CD4-positive, alpha-beta memory T cell (primary cell): ENCODE measurements around the gene FLT3LG. TPM values are rescaled to one million over a fixed set of nuclear protein-coding genes. Genes with fewer than 3 reads are reported as not detected.
A peak's percentile ranks its signal among the peaks of the same experiment; 100 is the strongest.

Experiments used
- CTCF ChIA-PET: fragments of 350-600 bp; sonication (Branson Sonifier 250); formaldehyde crosslinking; loops from one replicate; lab custom pipeline; 2021; ENCODE audit warnings: inconsistent platforms; ENCODE audit not compliant: partially characterized antibody; lab: Charles Lee
- POLR2A ChIA-PET: fragments of 350-600 bp; sonication (Branson Sonifier 250); formaldehyde crosslinking; loops from one replicate; lab custom pipeline; 2021; ENCODE audit not compliant: partially characterized antibody; lab: Charles Lee
- DNase-seq, 5 donors: peaks; one replicate each; pipeline versions ENCODE4 v3.0.0 to v3.0.0-alpha.2; 2020 to 2022; ENCODE audit warnings: mixed read lengths in 1 of 5
- H3K27ac ChIP-seq: one replicate; pipeline ENCODE4 v1.7.0; 2013; ENCODE audit warnings: low read depth, low read length
- H3K27me3 ChIP-seq: 2 replicates; pipeline ENCODE4 v1.7.0; 2013; ENCODE audit warnings: mild to moderate bottlenecking, low read length, moderate library complexity; ENCODE audit not compliant: insufficient read depth
- H3K36me3 ChIP-seq: 2 replicates; pipeline ENCODE4 v1.7.0; 2013; ENCODE audit warnings: mild to moderate bottlenecking, low read length, moderate library complexity; ENCODE audit not compliant: insufficient read depth
- H3K4me1 ChIP-seq: 2 replicates; pipeline ENCODE4 v1.7.0; 2013; ENCODE audit warnings: mild to moderate bottlenecking, low read length, moderate library complexity; ENCODE audit not compliant: insufficient read depth
- H3K4me3 ChIP-seq, 2 donors: one replicate each; pipeline ENCODE4 v1.7.0; 2013; ENCODE audit warnings: low read length in 2 of 2, mild to moderate bottlenecking in 1 of 2
- H3K9me3 ChIP-seq, 2 donors: one replicate each; pipeline ENCODE4 v1.7.0; 2013; ENCODE audit warnings: low read length in 2 of 2, control low read depth in 1 of 2; ENCODE audit not compliant: control insufficient read depth in 1 of 2
- H3K27ac Mint-ChIP-seq, 7 donors: one replicate each; pipeline ENCODE4 v1.8.0; 2020 to 2021; ENCODE audit warnings: mixed read lengths in 7 of 7, mild to moderate bottlenecking in 6 of 7, inconsistent platforms in 3 of 7, moderate library complexity in 3 of 7
- H3K27me3 Mint-ChIP-seq, 2 donors: one replicate each; pipeline ENCODE4 v1.8.0; 2020 to 2021; ENCODE audit warnings: mixed read lengths in 2 of 2
- H3K36me3 Mint-ChIP-seq, 2 donors: one replicate each; pipeline ENCODE4 v1.8.0; 2020 to 2021; ENCODE audit warnings: mixed read lengths in 2 of 2, inconsistent platforms in 1 of 2, mild to moderate bottlenecking in 1 of 2
- H3K4me1 Mint-ChIP-seq, 4 donors: one replicate each; pipeline ENCODE4 v1.8.0; 2020 to 2021; ENCODE audit warnings: mixed read lengths in 4 of 4, mild to moderate bottlenecking in 1 of 4
- H3K4me3 Mint-ChIP-seq, 8 donors: one replicate each; pipeline ENCODE4 v1.8.0; 2020 to 2021; ENCODE audit warnings: mixed read lengths in 8 of 8, mild to moderate bottlenecking in 7 of 8, moderate library complexity in 6 of 8, inconsistent platforms in 3 of 8
- H3K9me3 Mint-ChIP-seq, 8 donors: one replicate each; pipeline ENCODE4 v1.8.0; 2020 to 2021; ENCODE audit warnings: mixed read lengths in 8 of 8, mild to moderate bottlenecking in 5 of 8, inconsistent platforms in 3 of 8, moderate library complexity in 1 of 8
- intact Hi-C: fragments of 100-400 bp; cut with micrococcal nuclease; formaldehyde crosslinking; loops from one replicate; pipeline ENCODE4 v1.15.1; 2023
- polyA plus RNA-seq, 2 donors: library from polyadenylated mRNA; unstranded; fragments of 300-500 nt; fragmentation: Illumina TruSeq; gene quantifications; one replicate each; pipeline ENCODE4 v1.2.3, GENCODE V29; 2021
- total RNA-seq, 2 experiments: library from RNA; stranded (reverse); gene quantifications; one replicate each; pipeline ENCODE4 v1.2.3, GENCODE V29; 2021

The FLT3LG gene
- total and polyA plus RNA-seq, 4 experiments from 2014 or later, result 114 to 252 (median 130) TPM

DNA sequence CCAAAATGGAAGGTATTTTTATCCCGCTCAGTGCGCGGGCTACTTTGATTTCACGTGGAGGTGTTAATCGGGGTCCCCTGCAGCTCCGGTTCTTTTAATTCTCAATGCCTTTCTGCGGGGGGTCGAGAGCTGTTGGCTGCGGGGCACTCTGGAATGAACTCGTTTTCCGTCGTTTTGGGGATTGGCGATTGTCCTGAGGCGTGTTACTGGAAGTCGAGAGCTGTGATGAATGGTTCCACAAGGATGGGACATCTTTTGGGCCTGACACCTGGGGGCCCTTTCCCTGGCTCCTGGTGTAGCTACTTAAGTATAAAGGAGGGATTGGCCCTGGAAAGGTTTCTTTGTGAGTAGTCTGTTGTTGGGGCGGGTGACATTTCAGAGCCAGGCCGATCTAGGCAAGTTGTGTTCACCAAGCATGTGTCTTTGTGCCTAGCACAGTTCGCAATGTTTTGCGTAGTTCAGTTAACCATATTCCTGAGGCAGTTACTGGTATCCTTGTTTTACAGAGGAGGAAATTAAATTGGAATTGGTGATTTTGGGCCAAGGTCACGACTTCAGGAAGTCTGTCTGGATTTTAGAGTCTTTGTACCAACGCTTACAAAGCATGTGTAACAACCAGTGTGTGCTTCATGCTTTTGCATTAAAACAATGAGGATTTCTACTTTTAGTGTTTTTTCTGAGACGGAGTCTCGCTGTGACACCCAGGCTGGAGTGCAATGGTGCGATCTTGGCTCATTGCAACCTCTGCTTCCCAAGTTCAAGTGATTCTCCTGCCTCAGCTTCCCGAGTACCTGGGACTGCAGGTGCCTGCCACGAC is 14.2 kb downstream of the FLT3LG start:
- H3K4me3 Mint-ChIP-seq, result peak overlapping the region; percentile 94 to 100 (median 98)
- Histone ChIP-seq H3K36me3 (peaks cover 49% of the 10 kb centered on the region), H3K4me3 (peak overlapping the region; percentile 98 to 99), H3K27me3 (no peaks in the 10 kb centered on the region), H3K4me1 (peaks cover 47% of the 10 kb centered on the region), H3K27ac (peak overlapping the region; percentile 85), H3K9me3 (no peaks in the 10 kb centered on the region)
- H3K27me3 Mint-ChIP-seq, result no peaks in the 10 kb centered on the region
- peaks cover 57 to 79% of the 10 kb centered on the region in 2 donors for H3K36me3 Mint-ChIP-seq
- H3K27ac Mint-ChIP-seq, result peak overlapping the region; percentile 95 to 98 (median 98)
- peaks cover 26 to 63% (median 44%) of the 10 kb centered on the region in 4 donors for H3K4me1 Mint-ChIP-seq
- CTCF ChIA-PET, result interaction anchor here (1.2 to 2.9 kb wide), 4 partner anchors 10 to 19 kb away, joined by 4 to 11 read pairs (median 10); partner anchors contain the start of gene FLT3LG
- peaks cover 0 to 16% (median under 1%) of the 10 kb centered on the region in 8 donors for H3K9me3 Mint-ChIP-seq
- intact Hi-C loops, result no loop called here
- DNase-seq, result peak in 1 of 5 donors; percentile 31
- POLR2A ChIA-PET, result interaction anchor here (0.6 to 4.5 kb wide), 37 partner anchors 11 to 388 kb away, joined by 3 to 79 read pairs (median 5); partner anchors contain the start of genes ALDH16A1, BCL2L12, CD37 and FCGRT

DNA sequence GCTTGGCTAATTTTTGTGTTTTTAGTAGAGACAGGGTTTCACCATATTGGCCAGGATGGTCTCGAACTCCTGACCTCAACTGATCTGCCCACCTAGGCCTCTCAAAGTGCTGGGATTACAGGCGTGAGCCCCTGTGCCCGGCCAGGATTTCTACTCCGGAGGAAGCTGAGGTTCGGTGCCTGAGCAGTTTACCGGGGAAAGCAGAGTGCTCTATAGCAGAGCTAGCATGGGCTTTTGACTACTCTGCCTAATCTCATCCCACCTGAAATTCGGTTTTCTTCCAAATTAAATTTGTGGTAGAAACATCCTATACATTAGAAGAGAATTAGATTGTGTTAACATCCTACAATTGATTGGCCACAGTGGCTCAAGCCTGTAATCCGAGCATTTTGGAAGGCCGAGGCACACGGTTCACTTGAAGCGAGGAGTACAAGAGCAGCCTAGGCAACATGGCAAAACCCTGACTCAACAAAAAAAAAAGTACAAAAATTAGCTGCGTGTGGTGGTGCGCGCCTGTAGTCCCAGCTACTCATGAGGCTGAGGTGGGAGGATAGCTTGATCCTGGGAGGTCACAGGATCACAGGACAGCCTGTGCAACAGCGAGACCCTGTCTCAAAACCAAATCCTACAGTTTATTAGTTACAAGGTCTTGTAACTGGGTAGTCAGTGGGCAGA is 15.0 kb downstream of the FLT3LG start:
- Mint-ChIP-seq H3K27ac (peak overlapping the region; percentile 95 to 98 (median 98)), H3K36me3 (peaks cover 57 to 74% of the 10 kb centered on the region in 2 donors), H3K9me3 (peaks cover 0 to 17% (median under 1%) of the 10 kb centered on the region in 8 donors), H3K27me3 (no peaks in the 10 kb centered on the region), H3K4me1 (peaks cover 25 to 68% (median 47%) of the 10 kb centered on the region in 4 donors), H3K4me3 (peak overlapping the region; percentile 94 to 100 (median 98))
- peaks cover 51% of the 10 kb centered on the region for H3K4me1 ChIP-seq
- ChIA-PET CTCF (interaction anchor here (0.5 to 2.9 kb wide), 8 partner anchors 10 to 151 kb away, joined by 3 to 11 read pairs (median 4); partner anchors contain the start of genes FLT3LG and RRAS), POLR2A (interaction anchor here (0.6 to 4.5 kb wide), 18 partner anchors 12 to 187 kb away, joined by 3 to 79 read pairs (median 6); partner anchors contain the start of genes ALDH16A1, FLT3LG, NOSIP and PIH1D1)
- DNase-seq, result peak in 1 of 5 donors; percentile 31
- H3K36me3 ChIP-seq, result peaks cover 49% of the 10 kb centered on the region
- H3K4me3 ChIP-seq, result peak overlapping the region; percentile 98 to 99
- H3K9me3 ChIP-seq, result no peaks in the 10 kb centered on the region
- H3K27ac ChIP-seq, result peak overlapping the region; percentile 85
- no peaks in the 10 kb centered on the region for H3K27me3 ChIP-seq
- intact Hi-C loops, result no loop called here

DNA sequence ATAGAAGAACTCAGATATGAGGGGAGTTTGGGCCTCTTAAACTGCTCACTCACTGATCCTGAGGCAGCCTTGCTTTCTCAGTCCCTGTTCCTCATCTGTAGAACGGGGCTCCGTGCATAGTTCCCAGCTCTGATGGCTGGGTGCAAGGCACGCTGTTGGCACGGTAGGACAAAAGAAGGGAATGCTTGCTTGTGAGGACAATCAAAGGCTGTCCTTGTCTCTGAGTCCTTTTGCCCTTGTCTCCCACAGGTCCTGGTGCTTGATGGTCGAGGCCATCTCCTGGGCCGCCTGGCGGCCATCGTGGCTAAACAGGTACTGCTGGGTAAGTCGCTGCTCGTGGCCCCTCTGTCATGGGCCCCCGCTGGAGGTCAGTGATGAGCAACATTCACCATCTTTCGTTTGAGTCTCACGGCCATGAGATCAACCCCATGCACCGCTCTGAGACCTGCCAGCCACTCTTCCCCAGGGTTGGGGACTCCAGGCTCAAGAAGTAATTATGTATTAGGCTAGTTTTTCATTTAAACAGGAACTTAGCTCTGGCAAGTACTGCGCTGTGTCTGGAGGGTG is 15.7 kb downstream of the FLT3LG start:
- Histone ChIP-seq H3K4me1 (peaks cover 55% of the 10 kb centered on the region), H3K27me3 (no peaks in the 10 kb centered on the region), H3K36me3 (peaks cover 49% of the 10 kb centered on the region), H3K4me3 (peak overlapping the region; percentile 98 to 99), H3K9me3 (no peaks in the 10 kb centered on the region), H3K27ac (peak overlapping the region; percentile 85)
- H3K4me1 Mint-ChIP-seq, result peaks cover 25 to 68% (median 48%) of the 10 kb centered on the region in 4 donors
- POLR2A ChIA-PET, result interaction anchor here (1.0 to 4.5 kb wide), 12 partner anchors 13 to 187 kb away, joined by 3 to 79 read pairs (median 11); partner anchors contain the start of genes ALDH16A1, FLT3LG, NOSIP and PIH1D1
- H3K27me3 Mint-ChIP-seq, result no peaks in the 10 kb centered on the region
- H3K4me3 Mint-ChIP-seq, result peak overlapping the region; percentile 94 to 100 (median 98)
- peak overlapping the region; percentile 95 to 98 (median 98) for H3K27ac Mint-ChIP-seq
- intact Hi-C loops, result no loop called here
- peak in 3 of 5 donors; percentile 39 to 46 (median 44) for DNase-seq
- peaks cover 57 to 70% of the 10 kb centered on the region in 2 donors for H3K36me3 Mint-ChIP-seq
- H3K9me3 Mint-ChIP-seq, result peaks cover 0 to 17% (median under 1%) of the 10 kb centered on the region in 8 donors
- CTCF ChIA-PET, result interaction anchor here (0.5 to 2.9 kb wide), 6 partner anchors 11 to 151 kb away, joined by 3 to 11 read pairs (median 4); partner anchors contain the start of gene RRAS

GRCh38 chr19:49490287-49491029 is 16.4 kb downstream of the FLT3LG start:
- Histone ChIP-seq H3K27me3 (no peaks in the 10 kb centered on the region), H3K4me3 (peak overlapping the region in 1 of 2 donors; percentile 98), H3K9me3 (no peaks in the 10 kb centered on the region), H3K27ac (peak overlapping the region; percentile 85), H3K36me3 (peaks cover 49% of the 10 kb centered on the region), H3K4me1 (peaks cover 60% of the 10 kb centered on the region)
- H3K36me3 Mint-ChIP-seq, result peaks cover 56 to 69% of the 10 kb centered on the region in 2 donors
- H3K4me3 Mint-ChIP-seq, result peak overlapping the region; percentile 94 to 100 (median 98)
- H3K4me1 Mint-ChIP-seq, result peaks cover 27 to 73% (median 51%) of the 10 kb centered on the region in 4 donors
- no peaks in the 10 kb centered on the region for H3K27me3 Mint-ChIP-seq
- POLR2A ChIA-PET, result interaction anchor here (0.7 to 3.6 kb wide), 9 partner anchors 12 to 186 kb away, joined by 3 to 31 read pairs (median 8); partner anchors contain the start of genes FLT3LG, PIH1D1 and PRMT1
- H3K9me3 Mint-ChIP-seq, result peaks cover 0 to 17% (median under 1%) of the 10 kb centered on the region in 8 donors
- intact Hi-C loops, result no loop called here
- DNase-seq, result no peak
- H3K27ac Mint-ChIP-seq, result peak overlapping the region; percentile 95 to 98 (median 98)
- CTCF ChIA-PET, result interaction anchor here (2.9 kb wide), 1 partner anchor 21 kb away, joined by 11 read pairs; no protein-coding TSS in a partner anchor

- Histone ChIP-seq H3K36me3 (peaks cover 44% of the 10 kb centered on the region), H3K27ac (peak overlapping the region; percentile 85), H3K9me3 (no peaks in the 10 kb centered on the region), H3K27me3 (no peaks in the 10 kb centered on the region), H3K4me3 (no peak overlapping the region), H3K4me1 (peaks cover 60% of the 10 kb centered on the region)
- DNase-seq, result no peak
- H3K9me3 Mint-ChIP-seq, result peaks cover 0 to 24% (median under 1%) of the 10 kb centered on the region in 8 donors
- peaks cover 51 to 67% of the 10 kb centered on the region in 2 donors for H3K36me3 Mint-ChIP-seq
- peaks cover 30 to 81% (median 53%) of the 10 kb centered on the region in 4 donors for H3K4me1 Mint-ChIP-seq
- H3K27me3 Mint-ChIP-seq, result no peaks in the 10 kb centered on the region
- CTCF ChIA-PET, result interaction anchor here (0.7 kb wide), 1 partner anchor 18 kb away, joined by 4 read pairs; no protein-coding TSS in a partner anchor
- peak overlapping the region in 6 of 8 donors; percentile 20 to 98 (median 58) for H3K4me3 Mint-ChIP-seq
- POLR2A ChIA-PET, result interaction anchor here (0.5 to 2.9 kb wide), 11 partner anchors 13 to 494 kb away, joined by 3 to 31 read pairs (median 3); partner anchors contain the start of genes FLT3LG and PIH1D1
- H3K27ac Mint-ChIP-seq, result peak overlapping the region in 6 of 7 donors; percentile 61 to 98 (median 96)
- intact Hi-C loops, result no loop called here
Observed at GRCh38 chr19:49491030-49491803, 17.2 kb downstream of the FLT3LG start.
